ENCODE results near the gene ZNF648. TPM values are rescaled to one million over a fixed set of nuclear protein-coding genes. Genes with fewer than 3 reads are reported as not detected.

ZNF648 gene
- total RNA-seq, 6 experiments from 2014 or later: 0.35 to 1.5 (median 0.57) TPM

- TF ChIP-seq POLR2A (IDR thresholded peaks at IDR 0.05): no peak
- TF ChIP-seq CTCF (IDR thresholded peaks at IDR 0.05): no peak
- intact Hi-C loops (cut with DNase I): no loop called here
- no peaks in the 10 kb centered on the region for H3K27me3 ChIP-seq
- 19% methylated on average over 3 of the region's 3 CpGs for WGBS (ENCODE audit: insufficient coverage, low coverage, low lambda C conversion rate, missing lambda C conversion rate)
- no peaks in the 10 kb centered on the region for H3K9me3 ChIP-seq
- H3K27ac ChIP-seq: no peak overlapping the region
- H3K4me3 ChIP-seq: no peak overlapping the region
- H3K4me1 ChIP-seq: no peaks in the 10 kb centered on the region
- H3K36me3 ChIP-seq: no peaks in the 10 kb centered on the region
- DNase-seq (no peak), ATAC-seq (peak in 3 of 4 donors; percentile 30 to 55 (median 48))
These were observed 19.9 kb downstream of the ZNF648 start for GRCh38 chr1:182041615-182042014.

GRCh38 chr1:182038220-182038619 is 23.3 kb downstream of the ZNF648 start:
- H3K4me1 ChIP-seq: no peaks in the 10 kb centered on the region
- no peaks in the 10 kb centered on the region for H3K9me3 ChIP-seq
- intact Hi-C loops (cut with DNase I): no loop called here
- no peaks in the 10 kb centered on the region for H3K27me3 ChIP-seq
- 29% methylated on average over 2 of the region's 2 CpGs for WGBS (ENCODE audit: insufficient coverage, low coverage, low lambda C conversion rate, missing lambda C conversion rate)
- H3K36me3 ChIP-seq: no peaks in the 10 kb centered on the region
- no peak overlapping the region for H3K4me3 ChIP-seq
- no peak overlapping the region for H3K27ac ChIP-seq
- TF ChIP-seq POLR2A (IDR thresholded peaks at IDR 0.05) (no peak), CTCF (IDR thresholded peaks at IDR 0.05) (no peak)
- ATAC-seq: no peak
- no peak for DNase-seq

GRCh38 chr1:182035097-182035770 is 26.3 kb downstream of the ZNF648 start:
- no peak overlapping the region for H3K27ac ChIP-seq
- DNase-seq (no peak), ATAC-seq (no peak)
- intact Hi-C loops (cut with DNase I): no loop called here
- H3K36me3 ChIP-seq: no peaks in the 10 kb centered on the region
- H3K4me3 ChIP-seq: no peak overlapping the region
- H3K9me3 ChIP-seq: no peaks in the 10 kb centered on the region
- H3K27me3 ChIP-seq: no peaks in the 10 kb centered on the region
- WGBS (ENCODE audit: insufficient coverage, low coverage, low lambda C conversion rate, missing lambda C conversion rate): 68% methylated on average over 7 of the region's 7 CpGs
- no peaks in the 10 kb centered on the region for H3K4me1 ChIP-seq
- no peak for TF ChIP-seq CTCF (IDR thresholded peaks at IDR 0.05)
- no peak for TF ChIP-seq POLR2A (IDR thresholded peaks at IDR 0.05)

GRCh38 chr1:182032251-182032650 is 29.3 kb downstream of the ZNF648 start:
- ATAC-seq: no peak
- Histone ChIP-seq H3K9me3 (no peaks in the 10 kb centered on the region), H3K4me1 (peaks cover 0 to 6% (median 3%) of the 10 kb centered on the region in 4 donors), H3K27me3 (no peaks in the 10 kb centered on the region), H3K27ac (no peak overlapping the region), H3K36me3 (no peaks in the 10 kb centered on the region), H3K4me3 (no peak overlapping the region)
- WGBS (ENCODE audit: insufficient coverage, low coverage, low lambda C conversion rate, missing lambda C conversion rate): no CpG with 5 or more reads among the region's 1 CpG
- intact Hi-C loops (cut with DNase I): no loop called here
- DNase-seq: no peak
- TF ChIP-seq POLR2A (IDR thresholded peaks at IDR 0.05) (no peak), CTCF (IDR thresholded peaks at IDR 0.05) (no peak)
